ENCODE data around the gene GALNT1. TPM values are rescaled to one million over a fixed set of nuclear protein-coding genes. Genes with fewer than 3 reads are reported as not detected.
"Not testable (repeated sequence)": the region's sequence is repeated elsewhere in the genome, so short reads cannot be mapped to it uniquely, and the experiment has no call there.

Gene GALNT1
- total and polyA plus RNA-seq, 2 of the 4 experiments (the other 2 are of a cell fraction): 24.9 to 43.9 TPM

- H2AK5ac ChIP-seq (ENCODE audit: low read depth, low read length); CTCF ChIA-PET: not testable (repeated sequence)
- intact Hi-C loops (cut with micrococcal nuclease): loop anchor here (10.0 kb wide), 1 partner anchor 82 kb away; the partner anchor contains the start of gene INO80C
Measured at GRCh38 chr18:35576240-35576845, 5.2 kb upstream of the GALNT1 start.

More at GRCh38 chr18:35576240-35576845, 5.2 kb upstream of the GALNT1 start:
- H3K14ac ChIP-seq (replicated peaks; ENCODE audit: low read depth, low read length); H4K91ac ChIP-seq (ENCODE audit: insufficient read depth, low read depth, low read length); H3K18ac ChIP-seq (ENCODE audit: low read depth, low read length); BruUV-seq (replicated peaks); H3K9me3 ChIP-seq (ENCODE audit: control insufficient read depth, insufficient read depth, low read length); H2AFZ ChIP-seq (replicated peaks; ENCODE audit: low read length, poor library complexity); in situ Hi-C loops (cut with MboI; ENCODE audit: low sequenced_read_pairs); H3K9me1 ChIP-seq (ENCODE audit: insufficient read depth, low read length); H3K9ac ChIP-seq (ENCODE audit: low read depth, low read length); H4K8ac ChIP-seq (ENCODE audit: low read depth in 2 of 2, low read length in 2 of 2); H3K4me2 ChIP-seq (ENCODE audit: low read depth, low read length); H3K27ac ChIP-seq (ENCODE audit: insufficient read depth, low read length); H3K23ac ChIP-seq (ENCODE audit: low read depth, low read length); H2AK9ac ChIP-seq (replicated peaks; ENCODE audit: low read depth, low read length, poor library complexity); H2BK120ac ChIP-seq (ENCODE audit: low read depth, low read length); H3K27me3 ChIP-seq (ENCODE audit: control insufficient read depth, insufficient read depth, low read length); H3K36me3 ChIP-seq (ENCODE audit: control insufficient read depth, insufficient read depth, low read length); H2BK15ac ChIP-seq (ENCODE audit: low read depth, low read length); H3K4me1 ChIP-seq (ENCODE audit: control insufficient read depth, insufficient read depth, low read length); H2BK20ac ChIP-seq (ENCODE audit: low read depth, low read length); ATAC-seq (ENCODE audit: low read depth); H3K56ac ChIP-seq (ENCODE audit: extremely low read depth, insufficient read depth, low read length); H3K79me1 ChIP-seq (ENCODE audit: low read depth in 1 of 2, low read length in 2 of 2); H4K5ac ChIP-seq (ENCODE audit: low read depth, low read length); POLR2A ChIA-PET (ENCODE audit: unreplicated experiment); H3K4ac ChIP-seq (ENCODE audit: low read depth, low read length); DNase-seq; H4K20me1 ChIP-seq (ENCODE audit: insufficient read depth, low read length); H3K4me3 ChIP-seq (ENCODE audit: insufficient read depth, low read depth, low read length); H2BK5ac ChIP-seq (ENCODE audit: low read depth, low read length, poor library complexity, severe bottlenecking); dilution Hi-C loops (cut with HindIII; ENCODE audit: low sequenced_read_pairs, unreplicated experiment): not testable (repeated sequence)
- WGBS, 2 experiments (ENCODE audit: extremely low coverage in 2 of 2, insufficient read length in 1 of 2): no CpG with 5 or more reads among the region's 6 CpGs
